GM23338 (cell line): ENCODE measurements around the gene MCC. TPM values are rescaled to one million over a fixed set of nuclear protein-coding genes. Genes with fewer than 3 reads are reported as not detected.

Experiments used
- ATAC-seq: fragments of 200-7000 bp; cut with Tn5 transposase; 3 replicates; pipeline ENCODE4 v1.9.1; 2020
- DNase-seq: peaks from one replicate; pipeline ENCODE4 v3.0.0-alpha.2; 2015; ENCODE audit warnings: low spot score
- H2AFZ ChIP-seq: fragments of 200-600 bp; sonication (generic); 2 replicates; pipeline ENCODE4 v1.8.0; 2016; ENCODE audit warnings: antibody characterized with exemption, mild to moderate bottlenecking, moderate library complexity
- H3F3A ChIP-seq: fragments of 200-600 bp; sonication (generic); replicated peaks from 2 replicates; pipeline ENCODE4 v1.8.0; 2017; ENCODE audit warnings: antibody characterized with exemption, mixed run types, low read depth
- H3K27ac ChIP-seq: fragments of 200-600 bp; sonication (generic); 2 replicates; pipeline ENCODE4 v1.6.1; 2016; ENCODE audit warnings: low read depth
- H3K27me3 ChIP-seq: fragments of 200-600 bp; sonication (generic); 2 replicates; pipeline ENCODE4 v1.8.0; 2016; ENCODE audit warnings: mild to moderate bottlenecking, mixed run types, moderate library complexity; ENCODE audit not compliant: insufficient read depth
- H3K36me3 ChIP-seq: fragments of 200-600 bp; sonication (generic); 2 replicates; pipeline ENCODE4 v1.8.0; 2016; ENCODE audit warnings: mild to moderate bottlenecking; ENCODE audit not compliant: insufficient read depth
- H3K4me1 ChIP-seq: fragments of 200-600 bp; sonication (generic); 2 replicates; pipeline ENCODE4 v1.8.0; 2016; ENCODE audit warnings: mild to moderate bottlenecking, moderate library complexity; ENCODE audit not compliant: insufficient read depth
- H3K4me2 ChIP-seq: fragments of 200-600 bp; sonication (generic); 2 replicates; pipeline ENCODE4 v1.7.1; 2017; ENCODE audit warnings: mixed run types
- H3K4me3 ChIP-seq: fragments of 200-600 bp; sonication (generic); 2 replicates; pipeline ENCODE4 v1.6.1; 2016; ENCODE audit warnings: mixed run types
- H3K79me2 ChIP-seq: fragments of 200-600 bp; sonication (generic); replicated peaks from 2 replicates; pipeline ENCODE4 v1.8.0; 2017; ENCODE audit warnings: mild to moderate bottlenecking; ENCODE audit not compliant: insufficient read depth
- H3K9me2 ChIP-seq: fragments of 200-600 bp; sonication (generic); 2 replicates; pipeline ENCODE4 v1.8.0; 2017; ENCODE audit not compliant: insufficient read depth
- H4K20me1 ChIP-seq: fragments of 200-600 bp; sonication (generic); replicated peaks from 2 replicates; pipeline ENCODE4 v1.8.0; 2017; ENCODE audit warnings: mild to moderate bottlenecking; ENCODE audit not compliant: insufficient read depth
- H3K27ac Mint-ChIP-seq: 2 replicates; pipeline ENCODE4 v1.8.0; 2020; ENCODE audit warnings: inconsistent platforms, mild to moderate bottlenecking, moderate library complexity, mixed read lengths
- H3K27me3 Mint-ChIP-seq: 3 replicates; pipeline ENCODE4 v1.8.0; 2022; ENCODE audit warnings: low read depth, mild to moderate bottlenecking, moderate library complexity, mixed read lengths, inconsistent platforms; ENCODE audit not compliant: insufficient read depth, poor library complexity
- H3K36me3 Mint-ChIP-seq: 3 replicates; pipeline ENCODE4 v1.8.0; 2021; ENCODE audit warnings: low read depth, mild to moderate bottlenecking, inconsistent platforms, moderate library complexity, mixed read lengths
- H3K4me1 Mint-ChIP-seq: 3 replicates; pipeline ENCODE4 v1.8.0; 2020; ENCODE audit warnings: mild to moderate bottlenecking, inconsistent platforms, mixed read lengths
- H3K4me3 Mint-ChIP-seq: 3 replicates; pipeline ENCODE4 v1.8.0; 2021; ENCODE audit warnings: moderate library complexity, mild to moderate bottlenecking, inconsistent platforms, mixed read lengths
- H3K9me3 Mint-ChIP-seq: 3 replicates; pipeline ENCODE4 v1.8.0; 2020; ENCODE audit warnings: moderate library complexity, mild to moderate bottlenecking, inconsistent platforms, mixed read lengths
- CREB1 ChIP-seq: fragments of 250-450 bp; sonication (Bioruptor Pico); IDR thresholded peaks from 2 replicates; pipeline ENCODE4 v1.5.0; 2020; ENCODE audit warnings: low read depth, mild to moderate bottlenecking, moderate library complexity
- CTCF ChIP-seq, 2 experiments: fragments of 200-600 bp in 1 of 2; sonication (generic) in 1 of 2; conservative IDR thresholded peaks; 2 replicates each; pipeline versions ENCODE4 v1.5.1 to v1.6.1; 2016 to 2017; ENCODE audit warnings: antibody characterized with exemption in 2 of 2, low read depth in 2 of 2, mild to moderate bottlenecking in 2 of 2, moderate library complexity in 1 of 2
- JUNB ChIP-seq: IDR thresholded peaks from one replicate; pipeline ENCODE4 v1.6.1; 2016; ENCODE audit warnings: antibody characterized with exemption; ENCODE audit not compliant: unreplicated experiment
- POLR2AphosphoS5 ChIP-seq: IDR thresholded peaks from 2 replicates; pipeline ENCODE4 v1.6.1; 2016; ENCODE audit warnings: antibody characterized with exemption, low read depth
- STAT1 ChIP-seq: IDR thresholded peaks from one replicate; pipeline ENCODE4 v1.6.1; 2016; ENCODE audit warnings: antibody characterized with exemption; ENCODE audit not compliant: unreplicated experiment
- ZNF331 ChIP-seq: fragments of 250-450 bp; sonication (Bioruptor Pico); IDR thresholded peaks from 2 replicates; pipeline ENCODE4 v1.5.0; 2020; ENCODE audit warnings: low read depth, mild to moderate bottlenecking, moderate library complexity
- polyA plus RNA-seq: library from polyadenylated mRNA; unstranded; fragments of >200 nt; fragmentation: Nextera tagmentation; extraction: Ambion mirVana; gene quantifications from 2 replicates; pipeline ENCODE4 v1.2.1, GENCODE V29; 2016
- total RNA-seq: library from RNA; depleted of rRNA; stranded (reverse); fragments of >200 nt; shearing (Covaris generic); gene quantifications from 2 replicates; pipeline ENCODE4 v1.2.3, GENCODE V29; 2014
- TF ChIP-seq, protein P1 (sequence below): fragments of 250-450 bp; sonication (Bioruptor Pico); IDR thresholded peaks from 2 replicates; pipeline ENCODE4 v1.5.0; 2020; ENCODE audit warnings: mild to moderate bottlenecking, moderate library complexity

Gene MCC
- total and polyA plus RNA-seq, 2 experiments from 2014 or later: 3.8 to 10.1 TPM

DNA sequence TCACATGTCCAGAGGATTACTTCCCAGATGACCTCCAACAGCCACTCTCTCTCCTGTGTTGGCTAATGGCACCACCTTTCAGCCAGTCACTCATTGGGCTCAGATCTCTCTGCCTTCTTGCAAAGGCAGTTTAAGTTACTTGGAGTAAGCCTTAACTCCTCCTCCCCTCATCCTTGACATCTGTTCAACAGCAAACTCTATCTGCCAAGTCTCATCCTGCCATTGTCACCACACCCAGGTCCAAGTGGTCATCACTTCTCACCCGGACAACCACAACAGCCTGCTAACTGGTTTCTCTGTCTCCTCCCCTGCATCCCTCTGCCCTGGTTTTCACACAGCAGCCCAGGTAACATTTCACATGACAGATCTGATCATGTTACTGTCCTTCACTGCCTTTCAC is 453.2 kb downstream of the MCC start:
- no peaks in the 10 kb centered on the region for H3K36me3 ChIP-seq
- Mint-ChIP-seq H3K4me3 (no peak overlapping the region), H3K9me3 (no peaks in the 10 kb centered on the region), H3K27ac (no peak overlapping the region), H3K4me1 (peaks cover 61% of the 10 kb centered on the region), H3K36me3 (peaks cover 7% of the 10 kb centered on the region; the same call in 1 of the 3 replicates), H3K27me3 (peaks cover 17% of the 10 kb centered on the region)
- no peaks in the 10 kb centered on the region for H3K27me3 ChIP-seq
- H3K4me2 ChIP-seq: no peak overlapping the region
- 0 out of 2 replicates have a peak overlapping the region, but pooled peaks have one; percentile 50 for H3K27ac ChIP-seq
- ATAC-seq (no peak), DNase-seq (no peak)
- no peaks in the 10 kb centered on the region; the same call in 1 of the 2 replicates for H3K79me2 ChIP-seq
- no peak overlapping the region for H2AFZ ChIP-seq
- H3F3A ChIP-seq: no peaks in the 10 kb centered on the region
- no peak overlapping the region for H3K4me3 ChIP-seq
- H4K20me1 ChIP-seq: no peaks in the 10 kb centered on the region
- no peak for TF ChIP-seq POLR2AphosphoS5
- TF ChIP-seq, protein P1, sequence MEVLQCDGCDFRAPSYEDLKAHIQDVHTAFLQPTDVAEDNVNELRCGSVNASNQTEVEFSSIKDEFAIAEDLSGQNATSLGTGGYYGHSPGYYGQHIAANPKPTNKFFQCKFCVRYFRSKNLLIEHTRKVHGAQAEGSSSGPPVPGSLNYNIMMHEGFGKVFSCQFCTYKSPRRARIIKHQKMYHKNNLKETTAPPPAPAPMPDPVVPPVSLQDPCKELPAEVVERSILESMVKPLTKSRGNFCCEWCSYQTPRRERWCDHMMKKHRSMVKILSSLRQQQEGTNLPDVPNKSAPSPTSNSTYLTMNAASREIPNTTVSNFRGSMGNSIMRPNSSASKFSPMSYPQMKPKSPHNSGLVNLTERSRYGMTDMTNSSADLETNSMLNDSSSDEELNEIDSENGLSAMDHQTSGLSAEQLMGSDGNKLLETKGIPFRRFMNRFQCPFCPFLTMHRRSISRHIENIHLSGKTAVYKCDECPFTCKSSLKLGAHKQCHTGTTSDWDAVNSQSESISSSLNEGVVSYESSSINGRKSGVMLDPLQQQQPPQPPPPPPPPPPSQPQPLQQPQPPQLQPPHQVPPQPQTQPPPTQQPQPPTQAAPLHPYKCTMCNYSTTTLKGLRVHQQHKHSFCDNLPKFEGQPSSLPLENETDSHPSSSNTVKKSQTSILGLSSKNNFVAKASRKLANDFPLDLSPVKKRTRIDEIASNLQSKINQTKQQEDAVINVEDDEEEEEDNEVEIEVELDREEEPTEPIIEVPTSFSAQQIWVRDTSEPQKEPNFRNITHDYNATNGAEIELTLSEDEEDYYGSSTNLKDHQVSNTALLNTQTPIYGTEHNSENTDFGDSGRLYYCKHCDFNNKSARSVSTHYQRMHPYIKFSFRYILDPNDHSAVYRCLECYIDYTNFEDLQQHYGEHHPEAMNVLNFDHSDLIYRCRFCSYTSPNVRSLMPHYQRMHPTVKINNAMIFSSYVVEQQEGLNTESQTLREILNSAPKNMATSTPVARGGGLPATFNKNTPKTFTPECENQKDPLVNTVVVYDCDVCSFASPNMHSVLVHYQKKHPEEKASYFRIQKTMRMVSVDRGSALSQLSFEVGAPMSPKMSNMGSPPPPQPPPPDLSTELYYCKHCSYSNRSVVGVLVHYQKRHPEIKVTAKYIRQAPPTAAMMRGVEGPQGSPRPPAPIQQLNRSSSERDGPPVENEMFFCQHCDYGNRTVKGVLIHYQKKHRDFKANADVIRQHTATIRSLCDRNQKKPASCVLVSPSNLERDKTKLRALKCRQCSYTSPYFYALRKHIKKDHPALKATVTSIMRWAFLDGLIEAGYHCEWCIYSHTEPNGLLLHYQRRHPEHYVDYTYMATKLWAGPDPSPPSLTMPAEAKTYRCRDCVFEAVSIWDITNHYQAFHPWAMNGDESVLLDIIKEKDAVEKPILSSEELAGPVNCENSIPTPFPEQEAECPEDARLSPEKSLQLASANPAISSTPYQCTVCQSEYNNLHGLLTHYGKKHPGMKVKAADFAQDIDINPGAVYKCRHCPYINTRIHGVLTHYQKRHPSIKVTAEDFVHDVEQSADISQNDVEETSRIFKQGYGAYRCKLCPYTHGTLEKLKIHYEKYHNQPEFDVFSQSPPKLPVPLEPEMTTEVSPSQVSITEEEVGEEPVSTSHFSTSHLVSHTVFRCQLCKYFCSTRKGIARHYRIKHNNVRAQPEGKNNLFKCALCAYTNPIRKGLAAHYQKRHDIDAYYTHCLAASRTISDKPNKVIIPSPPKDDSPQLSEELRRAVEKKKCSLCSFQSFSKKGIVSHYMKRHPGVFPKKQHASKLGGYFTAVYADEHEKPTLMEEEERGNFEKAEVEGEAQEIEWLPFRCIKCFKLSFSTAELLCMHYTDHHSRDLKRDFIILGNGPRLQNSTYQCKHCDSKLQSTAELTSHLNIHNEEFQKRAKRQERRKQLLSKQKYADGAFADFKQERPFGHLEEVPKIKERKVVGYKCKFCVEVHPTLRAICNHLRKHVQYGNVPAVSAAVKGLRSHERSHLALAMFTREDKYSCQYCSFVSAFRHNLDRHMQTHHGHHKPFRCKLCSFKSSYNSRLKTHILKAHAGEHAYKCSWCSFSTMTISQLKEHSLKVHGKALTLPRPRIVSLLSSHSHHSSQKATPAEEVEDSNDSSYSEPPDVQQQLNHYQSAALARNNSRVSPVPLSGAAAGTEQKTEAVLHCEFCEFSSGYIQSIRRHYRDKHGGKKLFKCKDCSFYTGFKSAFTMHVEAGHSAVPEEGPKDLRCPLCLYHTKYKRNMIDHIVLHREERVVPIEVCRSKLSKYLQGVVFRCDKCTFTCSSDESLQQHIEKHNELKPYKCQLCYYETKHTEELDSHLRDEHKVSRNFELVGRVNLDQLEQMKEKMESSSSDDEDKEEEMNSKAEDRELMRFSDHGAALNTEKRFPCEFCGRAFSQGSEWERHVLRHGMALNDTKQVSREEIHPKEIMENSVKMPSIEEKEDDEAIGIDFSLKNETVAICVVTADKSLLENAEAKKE: no peak
- no peak for TF ChIP-seq CREB1 (CRISPR knock-in tag)
- TF ChIP-seq ZNF331 (CRISPR knock-in tag): no peak
- TF ChIP-seq STAT1: no peak
- no peaks in the 10 kb centered on the region for H3K9me2 ChIP-seq
- H3K4me1 ChIP-seq: peaks cover 32% of the 10 kb centered on the region

DNA sequence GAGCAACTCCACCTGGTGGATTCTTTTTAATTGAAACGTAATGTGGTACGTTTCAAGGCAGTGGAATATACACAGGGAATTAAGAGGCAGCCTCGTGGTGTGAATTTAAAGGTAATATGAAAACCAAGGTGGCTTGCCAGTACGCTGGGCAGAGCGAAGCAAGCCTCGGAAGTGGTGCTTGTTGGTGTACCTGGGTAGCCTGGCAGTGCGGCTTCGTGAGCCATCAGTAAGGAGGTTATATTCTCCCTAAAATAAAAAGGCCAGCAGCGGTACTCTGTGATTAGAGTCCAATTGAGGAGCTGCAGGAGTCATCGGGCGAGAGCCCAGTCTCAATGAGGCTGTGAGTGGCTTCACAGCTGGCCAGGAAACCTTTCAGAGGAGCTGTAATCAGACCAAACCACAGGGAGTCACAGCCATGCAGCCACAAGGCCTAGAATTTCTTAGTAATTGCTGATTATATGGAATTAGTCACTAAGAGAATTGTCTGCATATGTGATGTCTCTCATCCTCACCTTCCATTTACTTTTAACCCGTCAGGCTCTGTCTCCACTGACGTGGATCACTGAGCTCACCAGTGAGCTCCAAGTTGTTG is 454.0 kb downstream of the MCC start:
- Mint-ChIP-seq H3K4me1 (peaks cover 66% of the 10 kb centered on the region), H3K36me3 (peaks cover 13% of the 10 kb centered on the region)
- H3K4me2 ChIP-seq: no peak overlapping the region

More for the DNA sequence above, 454.0 kb downstream of the MCC start:
- no peaks in the 10 kb centered on the region for H3K36me3 ChIP-seq
- no peaks in the 10 kb centered on the region for H4K20me1 ChIP-seq
- H3K79me2 ChIP-seq: no peaks in the 10 kb centered on the region; the same call in 1 of the 2 replicates
- H3K9me2 ChIP-seq: no peaks in the 10 kb centered on the region; the same call in 1 of the 2 replicates
- ATAC-seq (peak; percentile 29), DNase-seq (peak; percentile 24)
- H3K27me3 ChIP-seq: no peaks in the 10 kb centered on the region
- H2AFZ ChIP-seq: no peak overlapping the region
- no peak overlapping the region for H3K4me3 ChIP-seq
- H3K27ac Mint-ChIP-seq: peak overlapping the region; percentile 91
- TF ChIP-seq JUNB: no peak
- TF ChIP-seq CTCF (conservative IDR thresholded peaks at IDR 0.05; ENCODE audit: low read depth in 2 of 2): 0 out of 4 replicates have a peak, but pooled peaks of 1 of the 2 experiments have one; percentile 11
- no peak overlapping the region for H3K4me3 Mint-ChIP-seq
- H3K27ac ChIP-seq: 0 out of 2 replicates have a peak overlapping the region, but pooled peaks have one; percentile 50
- H3K4me1 ChIP-seq: peaks cover 33% of the 10 kb centered on the region
- no peaks in the 10 kb centered on the region for H3K9me3 Mint-ChIP-seq
- peaks cover 17% of the 10 kb centered on the region for H3K27me3 Mint-ChIP-seq
- no peaks in the 10 kb centered on the region for H3F3A ChIP-seq
